Measurements from ENCODE around the gene PFDN1.

GRCh38 chr5:140273401-140273877, 29.5 kb downstream of the PFDN1 start:
- TF ChIP-seq, protein P1, sequence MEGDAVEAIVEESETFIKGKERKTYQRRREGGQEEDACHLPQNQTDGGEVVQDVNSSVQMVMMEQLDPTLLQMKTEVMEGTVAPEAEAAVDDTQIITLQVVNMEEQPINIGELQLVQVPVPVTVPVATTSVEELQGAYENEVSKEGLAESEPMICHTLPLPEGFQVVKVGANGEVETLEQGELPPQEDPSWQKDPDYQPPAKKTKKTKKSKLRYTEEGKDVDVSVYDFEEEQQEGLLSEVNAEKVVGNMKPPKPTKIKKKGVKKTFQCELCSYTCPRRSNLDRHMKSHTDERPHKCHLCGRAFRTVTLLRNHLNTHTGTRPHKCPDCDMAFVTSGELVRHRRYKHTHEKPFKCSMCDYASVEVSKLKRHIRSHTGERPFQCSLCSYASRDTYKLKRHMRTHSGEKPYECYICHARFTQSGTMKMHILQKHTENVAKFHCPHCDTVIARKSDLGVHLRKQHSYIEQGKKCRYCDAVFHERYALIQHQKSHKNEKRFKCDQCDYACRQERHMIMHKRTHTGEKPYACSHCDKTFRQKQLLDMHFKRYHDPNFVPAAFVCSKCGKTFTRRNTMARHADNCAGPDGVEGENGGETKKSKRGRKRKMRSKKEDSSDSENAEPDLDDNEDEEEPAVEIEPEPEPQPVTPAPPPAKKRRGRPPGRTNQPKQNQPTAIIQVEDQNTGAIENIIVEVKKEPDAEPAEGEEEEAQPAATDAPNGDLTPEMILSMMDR (optimal IDR thresholded peaks at IDR 0.05 in 1 of 3, IDR thresholded peaks at IDR 0.05 in 1 of 3, conservative IDR thresholded peaks at IDR 0.05 in 1 of 3; ENCODE audit: extremely low read depth in 1 of 3, insufficient read depth in 2 of 3, low read length in 3 of 3) = no peak
- no peak for TF ChIP-seq EZH2 (IDR thresholded peaks at IDR 0.05; ENCODE audit: low read length)

Data from keratinocyte (primary cell).